Testis (tissue), 3 donors: ENCODE data around the gene MECR. TPM values are rescaled to one million over a fixed set of nuclear protein-coding genes. Genes with fewer than 3 reads are reported as not detected.

Source experiments
- DNase-seq: peaks from one replicate; pipeline ENCODE4 v3.0.0-alpha.2; 2019
- H3K27ac ChIP-seq, 2 donors: fragments of 200-600 bp; sonication (generic); one replicate each; pipeline ENCODE4 v1.5.1; 2019
- H3K27me3 ChIP-seq: fragments of 200-600 bp; sonication (generic); one replicate; pipeline ENCODE4 v1.5.1; 2019
- H3K36me3 ChIP-seq: fragments of 200-600 bp; sonication (generic); one replicate; pipeline ENCODE4 v1.5.1; 2017; ENCODE audit warnings: low read depth; ENCODE audit errors: missing control alignments
- H3K4me1 ChIP-seq: fragments of 200-600 bp; sonication (generic); one replicate; pipeline ENCODE4 v1.5.1; 2019
- H3K4me3 ChIP-seq, 2 donors: fragments of 200-600 bp; sonication (generic); one replicate each; pipeline ENCODE4 v1.5.1; 2017 to 2019
- H3K9me3 ChIP-seq: fragments of 200-600 bp; sonication (generic); one replicate; pipeline ENCODE4 v1.5.1; 2017
- POLR2A ChIP-seq: fragments of 450-650 bp; IDR thresholded peaks from one replicate; pipeline ENCODE4 v1.6.1; 2017; ENCODE audit warnings: antibody characterized with exemption, mild to moderate bottlenecking, moderate library complexity
- WGBS, 2 donors: methylation state at CpG; one replicate each; pipeline ENCODE4 v1.1.5; 2018; 5-methylcytosine and 5-hydroxymethylcytosine counted together
- intact Hi-C: fragments of 100-400 bp; cut with DNase I; formaldehyde crosslinking; loops from one replicate; pipeline ENCODE4 v1.15.1; 2023; ENCODE audit warnings: low total_unique reads
- polyA plus RNA-seq: library from polyadenylated mRNA; stranded (reverse); fragments of 350-450 nt; fragmentation: Illumina TruSeq; extraction: RNeasy Lipid Tissue Mini Kit (QIAGEN cat#74804); gene quantifications from one replicate; pipeline ENCODE4 v1.2.3, GENCODE V29; 2014; ENCODE audit warnings: low read depth, low replicate concordance; ENCODE audit not compliant: insufficient read depth
- total RNA-seq, 2 donors: library from RNA; depleted of rRNA; stranded (reverse); fragments of >200 nt; gene quantifications; one replicate each; pipeline ENCODE4 v1.2.3, GENCODE V29; 2016
- TF ChIP-seq, protein P1 (sequence below), 3 experiments: fragments of 450-650 bp in 2 of 3; fragments of 200-600 bp in 1 of 3; sonication (generic) in 1 of 3; IDR thresholded peaks; one replicate each; pipeline ENCODE4 v1.5.1; 2016 to 2019; ENCODE audit warnings: antibody characterized with exemption in 3 of 3, mild to moderate bottlenecking in 2 of 3, moderate library complexity in 1 of 3

Gene MECR
- total and polyA plus RNA-seq, 3 donors from 2014 or later, result 33.7 to 38.9 (median 37.3) TPM

DNA sequence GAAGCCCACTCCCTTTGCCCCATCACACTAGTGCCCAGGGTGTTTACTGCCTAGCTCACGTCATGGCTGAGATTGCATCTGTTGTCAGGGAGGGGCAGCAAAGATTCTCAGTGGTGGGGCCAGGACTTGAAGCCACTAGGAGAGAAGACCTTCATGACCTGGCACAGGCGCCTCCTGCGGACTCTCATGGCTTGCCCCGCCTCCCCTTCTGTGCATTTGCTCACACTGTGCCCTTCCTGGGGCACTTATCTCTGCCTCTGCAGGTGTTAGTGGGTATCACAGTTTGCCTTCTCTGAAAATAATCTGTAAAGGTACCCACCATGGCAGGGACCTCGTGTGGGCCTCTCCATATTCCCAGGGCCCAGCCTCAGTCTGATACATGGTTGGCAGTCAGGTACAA is 25.7 kb upstream of the MECR start:
- TF ChIP-seq, protein P1, sequence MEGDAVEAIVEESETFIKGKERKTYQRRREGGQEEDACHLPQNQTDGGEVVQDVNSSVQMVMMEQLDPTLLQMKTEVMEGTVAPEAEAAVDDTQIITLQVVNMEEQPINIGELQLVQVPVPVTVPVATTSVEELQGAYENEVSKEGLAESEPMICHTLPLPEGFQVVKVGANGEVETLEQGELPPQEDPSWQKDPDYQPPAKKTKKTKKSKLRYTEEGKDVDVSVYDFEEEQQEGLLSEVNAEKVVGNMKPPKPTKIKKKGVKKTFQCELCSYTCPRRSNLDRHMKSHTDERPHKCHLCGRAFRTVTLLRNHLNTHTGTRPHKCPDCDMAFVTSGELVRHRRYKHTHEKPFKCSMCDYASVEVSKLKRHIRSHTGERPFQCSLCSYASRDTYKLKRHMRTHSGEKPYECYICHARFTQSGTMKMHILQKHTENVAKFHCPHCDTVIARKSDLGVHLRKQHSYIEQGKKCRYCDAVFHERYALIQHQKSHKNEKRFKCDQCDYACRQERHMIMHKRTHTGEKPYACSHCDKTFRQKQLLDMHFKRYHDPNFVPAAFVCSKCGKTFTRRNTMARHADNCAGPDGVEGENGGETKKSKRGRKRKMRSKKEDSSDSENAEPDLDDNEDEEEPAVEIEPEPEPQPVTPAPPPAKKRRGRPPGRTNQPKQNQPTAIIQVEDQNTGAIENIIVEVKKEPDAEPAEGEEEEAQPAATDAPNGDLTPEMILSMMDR (IDR thresholded peaks at IDR 0.05), result no peak
- no peak for TF ChIP-seq POLR2A
- Histone ChIP-seq H3K4me3 (no peak overlapping the region), H3K9me3 (no peaks in the 10 kb centered on the region), H3K36me3 (no peaks in the 10 kb centered on the region), H3K27ac (no peak overlapping the region), H3K4me1 (peaks cover 20% of the 10 kb centered on the region), H3K27me3 (no peaks in the 10 kb centered on the region)
- no peak for DNase-seq
- WGBS, 2 donors, result 82 to 86% methylated on average over 4 to 5 of the region's 5 CpGs
- intact Hi-C loops, result no loop called here

DNA sequence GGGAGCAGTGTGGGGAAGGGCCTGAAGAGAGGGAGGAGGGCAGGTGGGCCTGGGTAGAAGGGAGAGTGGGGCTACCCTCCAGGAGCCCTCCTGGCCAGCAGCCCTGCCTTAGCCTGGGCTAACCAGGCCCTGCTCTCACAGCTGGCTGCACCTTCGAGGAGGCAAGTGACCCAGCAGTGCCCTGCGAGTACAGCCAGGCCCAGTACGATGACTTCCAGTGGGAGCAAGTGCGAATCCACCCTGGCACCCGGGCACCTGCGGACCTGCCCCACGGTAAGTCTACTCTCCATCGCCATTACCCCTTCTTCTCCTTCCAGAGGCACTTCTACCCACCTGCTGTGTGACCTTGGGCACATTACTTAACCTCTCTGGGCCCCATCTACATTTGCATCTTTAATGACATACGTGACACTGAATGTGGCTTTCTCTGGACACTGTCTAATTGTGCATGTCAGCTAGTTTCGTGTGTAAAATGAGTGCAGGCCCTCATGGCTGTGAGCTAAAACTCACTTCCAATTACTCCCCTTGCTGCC is 24.5 kb upstream of the MECR start:
- intact Hi-C loops, result no loop called here
- no peak overlapping the region for H3K4me3 ChIP-seq
- TF ChIP-seq, protein P1 (IDR thresholded peaks at IDR 0.05), result no peak
- TF ChIP-seq POLR2A, result no peak
- no peaks in the 10 kb centered on the region for H3K36me3 ChIP-seq
- H3K4me1 ChIP-seq, result peaks cover 20% of the 10 kb centered on the region
- no peak overlapping the region for H3K27ac ChIP-seq
- WGBS, 2 donors, result 89 to 97% methylated on average over 10 of the region's 10 CpGs
- H3K27me3 ChIP-seq, result no peaks in the 10 kb centered on the region
- DNase-seq, result no peak
- no peaks in the 10 kb centered on the region for H3K9me3 ChIP-seq

- Histone ChIP-seq H3K4me1 (peaks cover 18% of the 10 kb centered on the region), H3K27me3 (no peaks in the 10 kb centered on the region), H3K36me3 (no peaks in the 10 kb centered on the region), H3K27ac (no peak overlapping the region), H3K4me3 (no peak overlapping the region), H3K9me3 (no peaks in the 10 kb centered on the region)
- no peak for TF ChIP-seq POLR2A
- TF ChIP-seq, protein P1 (IDR thresholded peaks at IDR 0.05), result no peak
- no peak for DNase-seq
- intact Hi-C loops, result no loop called here
- WGBS, 2 donors, result 91 to 93% methylated on average over 7 of the region's 7 CpGs
These were observed 23.6 kb upstream of the MECR start for GRCh38 chr1:29254346-29254745.

- peaks cover 12% of the 10 kb centered on the region for H3K4me1 ChIP-seq
- no peak for TF ChIP-seq POLR2A
- TF ChIP-seq, protein P1 (IDR thresholded peaks at IDR 0.05), result no peak
- H3K4me3 ChIP-seq, result no peak overlapping the region
- 89 to 96% methylated on average over 3 of the region's 3 CpGs for WGBS, 2 donors
- no peak for DNase-seq
- H3K27ac ChIP-seq, result no peak overlapping the region
- no peaks in the 10 kb centered on the region for H3K36me3 ChIP-seq
- no peaks in the 10 kb centered on the region for H3K27me3 ChIP-seq
- H3K9me3 ChIP-seq, result no peaks in the 10 kb centered on the region
- intact Hi-C loops, result no loop called here
These were observed 22.4 kb upstream of the MECR start for GRCh38 chr1:29253180-29253579.
